ENCODE results near the gene FGD4. TPM values are rescaled to one million over a fixed set of nuclear protein-coding genes. Genes with fewer than 3 reads are reported as not detected.

The FGD4 gene
- total and polyA plus RNA-seq, 2 donors (not counting 3 experiments of a cell fraction or from before 2014, with no cell fraction given): 6.6 to 44.7 TPM

DNA sequence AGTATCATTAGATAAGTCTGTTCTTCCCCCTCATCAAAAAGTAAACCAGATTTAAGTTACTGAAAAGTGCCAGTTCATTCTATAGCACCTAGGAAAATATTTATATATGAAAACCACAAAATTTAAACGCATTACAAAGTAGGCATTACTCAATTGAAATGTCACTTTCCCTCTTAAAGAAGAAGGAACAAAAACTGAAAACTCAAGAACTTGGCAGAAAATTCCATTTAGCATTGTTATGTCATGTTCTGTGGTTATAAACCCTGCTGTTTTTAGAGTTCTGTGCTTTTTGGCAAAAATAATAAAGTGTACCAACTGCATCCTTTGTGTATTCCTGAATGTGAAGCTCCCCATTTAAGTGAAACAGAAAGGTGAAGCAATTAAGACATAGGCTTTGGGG lies 3.6 kb downstream of the FGD4 start:
- no peak overlapping the region for H2AFZ ChIP-seq (ENCODE audit: low read depth, low read length)
- intact Hi-C loops (cut with micrococcal nuclease): no loop called here
- H3K9me3 ChIP-seq (replicated peaks; ENCODE audit: control insufficient read depth, insufficient read depth, low read length): no peaks in the 10 kb centered on the region
- CTCF ChIA-PET: interaction anchor here (1.4 kb wide), 1 partner anchor 269 kb away, joined by 6 read pairs; no protein-coding TSS in a partner anchor
- POLR2A ChIA-PET: interaction anchor here (0.8 kb wide), 1 partner anchor 70 kb away, joined by 5 read pairs; no protein-coding TSS in a partner anchor
- H3K27me3 ChIP-seq (ENCODE audit: control insufficient read depth in 2 of 2, insufficient read depth in 2 of 2, low read length in 2 of 2): no peaks in the 10 kb centered on the region
- dilution Hi-C loops (cut with MboI; ENCODE audit: extremely low pct_ligation_motif_present, low sequenced_read_pairs): no loop called here
- H3K4me1 ChIP-seq (ENCODE audit: control insufficient read depth, extremely low read depth, insufficient read depth, low read length): peaks cover 6% of the 10 kb centered on the region
- FAIRE-seq (peak; percentile 26), DNase-seq (ENCODE audit: low read depth, low spot score) (no peak)
- no peak overlapping the region for H3K27ac ChIP-seq (ENCODE audit: insufficient read depth, low read depth, low read length)
- H3K9me1 ChIP-seq (replicated peaks; ENCODE audit: control insufficient read depth, extremely low read depth, insufficient read depth, low read length): no peaks in the 10 kb centered on the region
- H3K36me3 ChIP-seq (ENCODE audit: control insufficient read depth in 2 of 2, extremely low read depth in 1 of 2, insufficient read depth in 2 of 2, low read length in 2 of 2): no peaks in the 10 kb centered on the region
- no peak overlapping the region for H3K4me2 ChIP-seq (ENCODE audit: insufficient read depth, low read length)
- peaks cover 17% of the 10 kb centered on the region for H3K79me2 ChIP-seq (ENCODE audit: control insufficient read depth, insufficient read depth, low read length)
- no peak overlapping the region for H3K4me3 ChIP-seq (replicated peaks in 1 of 3; ENCODE audit: insufficient read depth in 1 of 3, low read depth in 1 of 3, low read length in 3 of 3)
- BruUV-seq (replicated peaks): no TSS peak
- no peaks in the 10 kb centered on the region for H4K20me1 ChIP-seq (replicated peaks; ENCODE audit: control insufficient read depth, extremely low read depth, insufficient read depth, low read length)
- H3K9ac ChIP-seq (replicated peaks; ENCODE audit: extremely low read depth, insufficient read depth, low read length): no peak overlapping the region
- no peak for TF ChIP-seq FOS (IDR thresholded peaks at IDR 0.05; ENCODE audit: borderline replicate concordance, insufficient read depth, low read length)
- no peak for TF ChIP-seq JUN (IDR thresholded peaks at IDR 0.05; ENCODE audit: borderline replicate concordance, insufficient read depth, insufficient read length, low read depth)
- no peak for TF ChIP-seq EZH2 (IDR thresholded peaks at IDR 0.05; ENCODE audit: borderline replicate concordance, low read depth, low read length, severe bottlenecking)
- TF ChIP-seq CTCF (IDR thresholded peaks at IDR 0.05; ENCODE audit: extremely low read depth in 1 of 2, insufficient read depth in 1 of 2, low read depth in 1 of 2, low read length in 2 of 2): no peak
- TF ChIP-seq POLR2A (IDR thresholded peaks at IDR 0.05; ENCODE audit: low read depth, low read length): no peak
- TF ChIP-seq, protein P1, sequence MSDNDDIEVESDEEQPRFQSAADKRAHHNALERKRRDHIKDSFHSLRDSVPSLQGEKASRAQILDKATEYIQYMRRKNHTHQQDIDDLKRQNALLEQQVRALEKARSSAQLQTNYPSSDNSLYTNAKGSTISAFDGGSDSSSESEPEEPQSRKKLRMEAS (IDR thresholded peaks at IDR 0.05; ENCODE audit: insufficient read depth, insufficient read length): no peak
- TF ChIP-seq POLR2AphosphoS5 (IDR thresholded peaks at IDR 0.05; ENCODE audit: insufficient read depth, low read depth, low read length): no peak
- no peak for TF ChIP-seq GATA2 (IDR thresholded peaks at IDR 0.05; ENCODE audit: insufficient read depth, insufficient read length, low read depth, low read length)
- TF ChIP-seq MYC (IDR thresholded peaks at IDR 0.05; ENCODE audit: low read depth, low read length): no peak

All from endothelial cell of umbilical vein (primary cell).